Activated CD8-positive, alpha-beta T cell treated with anti-CD3 and anti-CD28 coated beads for 36 hours (primary cell): Measurements from ENCODE around the gene BCDIN3D. TPM values are rescaled to one million over a fixed set of nuclear protein-coding genes. Genes with fewer than 3 reads are reported as not detected.

Experiments used
- ATAC-seq: fragments of 200-7000 bp; cut with Tn5 transposase; one replicate; pipeline ENCODE4 v1.10.0; 2021; ENCODE audit warnings: mild to moderate bottlenecking, moderate library complexity
- CTCF ChIA-PET: fragments of 350-600 bp; sonication (Branson Sonifier 250); formaldehyde crosslinking; loops from one replicate; lab custom pipeline; 2021; ENCODE audit warnings: antibody characterized with exemption; lab: Charles Lee
- POLR2A ChIA-PET: fragments of 350-600 bp; sonication (Branson Sonifier 250); formaldehyde crosslinking; loops from one replicate; lab custom pipeline; 2021; ENCODE audit warnings: antibody characterized with exemption; lab: Charles Lee
- DNase-seq: peaks from one replicate; pipeline ENCODE4 v3.0.0-alpha.2; 2020
- H3K27ac Mint-ChIP-seq: one replicate; pipeline ENCODE4 v1.8.0; 2021; ENCODE audit warnings: mild to moderate bottlenecking, mixed read lengths
- H3K27me3 Mint-ChIP-seq: one replicate; pipeline ENCODE4 v1.8.0; 2021; ENCODE audit warnings: mixed read lengths
- H3K36me3 Mint-ChIP-seq: one replicate; pipeline ENCODE4 v1.8.0; 2021; ENCODE audit warnings: low read depth, mixed read lengths
- H3K4me1 Mint-ChIP-seq: one replicate; pipeline ENCODE4 v1.8.0; 2021; ENCODE audit warnings: low read depth, mixed read lengths
- H3K4me3 Mint-ChIP-seq: one replicate; pipeline ENCODE4 v1.8.0; 2021; ENCODE audit warnings: mild to moderate bottlenecking, moderate library complexity, mixed read lengths
- H3K9me3 Mint-ChIP-seq: one replicate; pipeline ENCODE4 v1.8.0; 2021; ENCODE audit warnings: mixed read lengths
- CTCF ChIP-seq: fragments of 200-600 bp; IDR thresholded peaks from one replicate; pipeline ENCODE4 v1.8.0; 2022; ENCODE audit warnings: antibody characterized with exemption, mild to moderate bottlenecking
- intact Hi-C: fragments of 100-400 bp; cut with micrococcal nuclease; formaldehyde crosslinking; loops from one replicate; pipeline ENCODE4 v1.10.0; 2022
- total RNA-seq, 2 experiments: library from RNA; stranded (reverse); gene quantifications; one replicate each; pipeline ENCODE4 v1.2.3, GENCODE V29; 2021

BCDIN3D gene
- total RNA-seq, 2 experiments from 2014 or later, result 5.0 to 5.3 TPM

DNA sequence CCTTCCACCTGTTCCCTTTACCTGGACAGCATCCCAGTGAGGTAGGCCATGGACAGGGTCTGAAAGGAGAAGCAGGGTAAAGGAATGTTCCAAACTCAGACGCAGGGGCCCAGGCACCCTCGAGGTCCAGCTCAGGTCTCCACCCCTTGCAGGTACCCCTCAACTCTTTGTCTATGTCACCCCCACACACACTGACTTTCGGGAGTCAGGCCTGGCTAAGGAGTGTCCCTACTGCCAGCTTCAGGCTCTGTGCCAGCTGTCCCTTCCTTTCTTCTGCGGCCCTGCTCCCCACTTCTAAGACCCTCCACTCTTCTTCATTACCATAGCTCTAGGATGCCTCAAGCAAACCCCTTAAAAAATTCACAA lies 47.2 kb upstream of the BCDIN3D start:
- no peak overlapping the region for H3K27ac Mint-ChIP-seq
- ATAC-seq, result no peak
- H3K4me3 Mint-ChIP-seq, result no peak overlapping the region
- intact Hi-C loops, result no loop called here
- H3K27me3 Mint-ChIP-seq, result peaks cover 3% of the 10 kb centered on the region
- no peak for DNase-seq
- H3K4me1 Mint-ChIP-seq, result peaks cover 2% of the 10 kb centered on the region
- CTCF ChIA-PET, result interaction anchor here (1.0 to 1.3 kb wide), 3 partner anchors 23 to 56 kb away, joined by 3 to 6 read pairs (median 3); no protein-coding TSS in a partner anchor
- no peak for TF ChIP-seq CTCF
- no peaks in the 10 kb centered on the region for H3K36me3 Mint-ChIP-seq
- POLR2A ChIA-PET, result interaction anchor here (0.9 kb wide), 1 partner anchor 11 kb away, joined by 4 read pairs; no protein-coding TSS in a partner anchor
- H3K9me3 Mint-ChIP-seq, result no peaks in the 10 kb centered on the region

GRCh38 chr12:49889361-49890095 lies 46.6 kb upstream of the BCDIN3D start:
- TF ChIP-seq CTCF, result no peak
- DNase-seq (no peak), ATAC-seq (no peak)
- Mint-ChIP-seq H3K4me1 (peaks cover 2% of the 10 kb centered on the region), H3K9me3 (no peaks in the 10 kb centered on the region), H3K36me3 (no peaks in the 10 kb centered on the region), H3K4me3 (no peak overlapping the region), H3K27me3 (peaks cover 3% of the 10 kb centered on the region), H3K27ac (no peak overlapping the region)
- intact Hi-C loops, result no loop called here
- ChIA-PET POLR2A (interaction anchor here (0.9 kb wide), 1 partner anchor 11 kb away, joined by 4 read pairs; no protein-coding TSS in a partner anchor), CTCF (interaction anchor here (1.0 to 1.3 kb wide), 3 partner anchors 22 to 56 kb away, joined by 3 to 6 read pairs (median 3); no protein-coding TSS in a partner anchor)

DNA sequence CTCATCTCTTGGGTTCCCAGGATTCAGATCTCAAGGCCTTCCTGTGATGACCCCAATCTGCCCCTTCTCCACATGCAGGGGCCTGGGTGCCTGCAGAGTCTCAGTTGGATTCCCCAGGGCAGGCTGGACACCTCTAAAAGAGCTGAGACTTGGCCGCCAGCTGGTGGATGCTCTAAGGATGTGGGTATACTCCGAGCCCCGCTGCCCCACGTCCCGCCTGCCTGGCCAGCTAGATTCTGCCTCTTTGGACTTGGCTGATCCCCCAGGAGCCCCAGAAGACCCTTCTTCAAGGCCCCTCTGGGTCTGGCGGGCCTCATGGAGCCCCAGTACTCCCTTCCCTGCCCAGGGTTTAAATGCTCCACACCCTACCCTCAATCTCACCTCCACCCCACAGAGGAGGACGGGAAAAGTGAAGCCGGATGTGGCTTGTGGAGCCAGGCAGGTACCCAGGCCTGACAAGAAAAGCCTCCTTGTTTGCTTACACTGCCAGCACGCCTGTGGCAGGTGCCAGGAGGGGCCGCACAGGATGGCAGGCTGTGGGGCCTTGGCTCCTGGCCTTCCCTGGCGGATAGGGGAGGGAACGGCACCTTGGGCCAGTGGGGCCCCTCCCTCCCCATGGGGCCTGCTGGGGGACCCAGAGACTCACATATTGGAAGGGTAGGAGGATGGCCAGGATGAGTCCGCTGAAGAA lies 45.7 kb upstream of the BCDIN3D start:
- POLR2A ChIA-PET, result no interaction called here
- no peak for ATAC-seq
- Mint-ChIP-seq H3K4me1 (no peaks in the 10 kb centered on the region), H3K4me3 (no peak overlapping the region), H3K9me3 (no peaks in the 10 kb centered on the region), H3K27ac (no peak overlapping the region), H3K27me3 (peaks cover 3% of the 10 kb centered on the region), H3K36me3 (no peaks in the 10 kb centered on the region)
- DNase-seq, result no peak
- CTCF ChIA-PET, result no interaction called here
- no peak for TF ChIP-seq CTCF
- intact Hi-C loops, result no loop called here

- DNase-seq (no peak), ATAC-seq (no peak)
- ChIA-PET POLR2A (no interaction called here), CTCF (interaction anchor here (1.2 kb wide), 1 partner anchor 10 kb away, joined by 4 read pairs; no protein-coding TSS in a partner anchor)
- TF ChIP-seq CTCF, result no peak
- no peak overlapping the region for H3K27ac Mint-ChIP-seq
- no peaks in the 10 kb centered on the region for H3K36me3 Mint-ChIP-seq
- peaks cover 3% of the 10 kb centered on the region for H3K27me3 Mint-ChIP-seq
- H3K4me3 Mint-ChIP-seq, result no peak overlapping the region
- intact Hi-C loops, result no loop called here
- H3K9me3 Mint-ChIP-seq, result no peaks in the 10 kb centered on the region
- H3K4me1 Mint-ChIP-seq, result no peaks in the 10 kb centered on the region
Observed at GRCh38 chr12:49887536-49888401, 44.9 kb upstream of the BCDIN3D start.
